Right cardiac atrium (tissue), 5 donors: ENCODE results near the gene CCDC28A. TPM values are rescaled to one million over a fixed set of nuclear protein-coding genes. Genes with fewer than 3 reads are reported as not detected.

Source experiments
- ATAC-seq, 2 donors: fragments of 200-7000 bp; cut with Tn5 transposase; one replicate each; pipeline versions ENCODE4 v1.8.0 to v1.9.1; 2020; ENCODE audit warnings: moderate library complexity in 2 of 2, mild to moderate bottlenecking in 1 of 2
- DNase-seq, 3 donors: peaks; one replicate each; pipeline ENCODE4 v3.0.0-alpha.2; 2020
- H3K27ac ChIP-seq: one replicate; pipeline ENCODE4 v1.5.1; 2013; ENCODE audit warnings: mild to moderate bottlenecking, low read length, control low read depth, moderate library complexity
- H3K27me3 ChIP-seq: one replicate; pipeline ENCODE4 v1.6.1; 2013; ENCODE audit not compliant: control insufficient read depth, insufficient read depth
- H3K4me1 ChIP-seq: one replicate; pipeline ENCODE4 v1.6.1; 2013; ENCODE audit warnings: low read length; ENCODE audit not compliant: control insufficient read depth, insufficient read depth
- H3K4me3 ChIP-seq: one replicate; pipeline ENCODE4 v1.5.1; 2013; ENCODE audit warnings: low read length, control low read depth
- H3K9me3 ChIP-seq: one replicate; pipeline ENCODE4 v1.6.1; 2013; ENCODE audit warnings: low read length; ENCODE audit not compliant: control insufficient read depth
- WGBS: extraction: QIAGEN DNeasy Blood & Tissue Kit; methylation state at CpG from one replicate; pipeline ENCODE4 v1.1.7; 2013; 5-methylcytosine and 5-hydroxymethylcytosine counted together
- intact Hi-C, 4 donors: fragments of 100-400 bp; cut with DNase I; formaldehyde crosslinking; loops; one replicate each; pipeline versions ENCODE4 v1.11.0 to v1.14.0; 2022 to 2023
- polyA plus RNA-seq: library from polyadenylated mRNA; stranded (reverse); fragments of 200-250 nt; gene quantifications from one replicate; pipeline ENCODE4 v1.2.3, GENCODE V29; 2013
- total RNA-seq, 4 donors: library from RNA; stranded (reverse); fragmentation: NEBNext Ultra II Directional; extraction: Animal tissue kit (Norgen Biotek cat#: 25700); gene quantifications; one replicate each; pipeline ENCODE4 v1.2.1, GENCODE V29; 2021
- donor health status: healthy with polysubstance abuse.
- donor health status: DM: no; HTN: yes; CAD: no.
- donor health status: DM: no; HTN: no; CAD: no.
- donor health status: DM: no; HTN: yes; CAD: no; lungs with severe emphysema.
- donor health status: DM: yes; HTN: yes; CAD: no.

Gene CCDC28A
- total and polyA plus RNA-seq, 5 donors: 6.7 to 13.4 (median 9.9) TPM

GRCh38 chr6:138795809-138796603, 22.4 kb downstream of the CCDC28A start, which contains the start of gene ECT2L:
TSS of gene ECT2L (plus strand) at chr6:138796087. CDS start at chr6:138813275, 17,188 bp downstream.
- H3K4me1 ChIP-seq: no peaks in the 10 kb centered on the region
- peak within 1 kb of the TSS; percentile 67 for H3K4me3 ChIP-seq
- peak within 1 kb of the TSS; percentile 75 for H3K27ac ChIP-seq
- 9% methylated on average over 50 of the region's 50 CpGs for WGBS
- H3K9me3 ChIP-seq: no peaks in the 10 kb centered on the region
- intact Hi-C loops: no loop called here
- ATAC-seq (peak; percentile 95 to 99), DNase-seq (peak; percentile 88 to 95 (median 94))
- H3K27me3 ChIP-seq: no peaks in the 10 kb centered on the region

GRCh38 chr6:138796771-138797170, 23.2 kb downstream of the CCDC28A start:
- no peaks in the 10 kb centered on the region for H3K27me3 ChIP-seq

GRCh38 chr6:138797806-138798446, 24.4 kb downstream of the CCDC28A start:
- Histone ChIP-seq H3K27ac (no peak overlapping the region), H3K9me3 (no peaks in the 10 kb centered on the region), H3K4me3 (no peak overlapping the region), H3K4me1 (no peaks in the 10 kb centered on the region), H3K27me3 (no peaks in the 10 kb centered on the region)
- intact Hi-C loops: no loop called here
- DNase-seq (no peak), ATAC-seq (no peak)
- WGBS: 87% methylated on average over 4 of the region's 4 CpGs

More at GRCh38 chr6:138796771-138797170, 23.2 kb downstream of the CCDC28A start:
- no peak overlapping the region for H3K27ac ChIP-seq
- WGBS: 89% methylated on average over 2 of the region's 2 CpGs
- no peak overlapping the region for H3K4me3 ChIP-seq
- no peaks in the 10 kb centered on the region for H3K9me3 ChIP-seq
- intact Hi-C loops: no loop called here
- ATAC-seq (no peak), DNase-seq (no peak)
- H3K4me1 ChIP-seq: no peaks in the 10 kb centered on the region

GRCh38 chr6:138800377-138801150, 27.0 kb downstream of the CCDC28A start:
- H3K9me3 ChIP-seq: no peaks in the 10 kb centered on the region
- no peaks in the 10 kb centered on the region for H3K4me1 ChIP-seq
- no peak for ATAC-seq
- H3K27ac ChIP-seq: no peak overlapping the region
- H3K27me3 ChIP-seq: no peaks in the 10 kb centered on the region
- 72% methylated on average over 2 of the region's 2 CpGs for WGBS
- no peak overlapping the region for H3K4me3 ChIP-seq
- DNase-seq: no peak
- intact Hi-C loops: no loop called here

- ATAC-seq: no peak
- intact Hi-C loops: no loop called here
- whole genome bisulfite sequencing: 73% methylated on average over 2 of the region's 2 CpGs
Observed at GRCh38 chr6:138803331-138803730, 29.8 kb downstream of the CCDC28A start.

GRCh38 chr6:138803861-138804260, 30.3 kb downstream of the CCDC28A start:
- intact Hi-C loops: no loop called here
- DNase-seq (no peak), ATAC-seq (peak; percentile 51 to 56)
- Histone ChIP-seq H3K27ac (no peak overlapping the region), H3K27me3 (no peaks in the 10 kb centered on the region), H3K4me1 (no peaks in the 10 kb centered on the region), H3K4me3 (no peak overlapping the region), H3K9me3 (no peaks in the 10 kb centered on the region)
- WGBS: 34% methylated on average over 4 of the region's 4 CpGs

More at GRCh38 chr6:138803331-138803730, 29.8 kb downstream of the CCDC28A start:
- Histone ChIP-seq H3K4me3 (no peak overlapping the region), H3K4me1 (no peaks in the 10 kb centered on the region), H3K27ac (no peak overlapping the region), H3K27me3 (no peaks in the 10 kb centered on the region), H3K9me3 (no peaks in the 10 kb centered on the region)
- DNase-seq: no peak

- intact Hi-C loops: no loop called here
- Histone ChIP-seq H3K4me3 (no peak overlapping the region), H3K27ac (no peak overlapping the region), H3K9me3 (no peaks in the 10 kb centered on the region), H3K4me1 (no peaks in the 10 kb centered on the region), H3K27me3 (no peaks in the 10 kb centered on the region)
- ATAC-seq: peak in 1 of 2 donors; percentile 66
- whole genome bisulfite sequencing: 76% methylated on average over 9 of the region's 9 CpGs
- DNase-seq: peak in 1 of 3 donors; percentile 30
Observed at GRCh38 chr6:138805016-138805765, 31.6 kb downstream of the CCDC28A start.

- Histone ChIP-seq H3K27ac (no peak overlapping the region), H3K9me3 (no peaks in the 10 kb centered on the region), H3K27me3 (no peaks in the 10 kb centered on the region), H3K4me1 (no peaks in the 10 kb centered on the region), H3K4me3 (no peak overlapping the region)
- intact Hi-C loops: no loop called here
- WGBS: 95% methylated on average over 1 of the region's 1 CpG
- no peak for ATAC-seq
- DNase-seq: no peak
Observed at GRCh38 chr6:138806889-138807288, 33.3 kb downstream of the CCDC28A start.

- H3K4me3 ChIP-seq: no peak overlapping the region
- DNase-seq: no peak
- no peak overlapping the region for H3K27ac ChIP-seq
- ATAC-seq: no peak
- WGBS: 84% methylated on average over 3 of the region's 3 CpGs
- intact Hi-C loops: loop anchor here in 2 of 4 donors (10.0 kb wide), 3 partner anchors 295 to 555 kb away; partner anchors contain the start of gene HECA (in 1 of the 2)
- H3K27me3 ChIP-seq: no peaks in the 10 kb centered on the region
- no peaks in the 10 kb centered on the region for H3K9me3 ChIP-seq
- H3K4me1 ChIP-seq: no peaks in the 10 kb centered on the region
Observed at GRCh38 chr6:138809677-138810076, 36.1 kb downstream of the CCDC28A start.

GRCh38 chr6:138811866-138812265, 38.3 kb downstream of the CCDC28A start:
- Histone ChIP-seq H3K4me3 (no peak overlapping the region), H3K4me1 (no peaks in the 10 kb centered on the region), H3K27me3 (no peaks in the 10 kb centered on the region), H3K27ac (no peak overlapping the region), H3K9me3 (no peaks in the 10 kb centered on the region)
- 86% methylated on average over 3 of the region's 3 CpGs for WGBS
- intact Hi-C loops: loop anchor here in 2 of 4 donors (10.0 kb wide), 3 partner anchors 293 to 553 kb away; partner anchors contain the start of gene HECA (in 1 of the 2)
- no peak for ATAC-seq
- DNase-seq: no peak
